Breast epithelium (tissue), 4 donors: ENCODE data around the gene COL4A4. TPM values are rescaled to one million over a fixed set of nuclear protein-coding genes. Genes with fewer than 3 reads are reported as not detected.

ENCODE experiments used
- DNase-seq, 2 donors: peaks; one replicate each; pipeline ENCODE4 v3.0.0-alpha.2; 2019; ENCODE audit warnings: low spot score in 2 of 2
- H3K27ac ChIP-seq, 2 donors: fragments of 200-600 bp; sonication (generic) in 1 of 2; one replicate each; pipeline ENCODE4 v1.5.1; 2016 to 2019; ENCODE audit warnings: mild to moderate bottlenecking in 1 of 2
- H3K27me3 ChIP-seq, 2 donors: fragments of 200-600 bp; sonication (generic) in 1 of 2; one replicate each; pipeline versions ENCODE4 v1.5.1 to v1.6.0; 2017 to 2019; ENCODE audit warnings: control low read depth in 1 of 2, mild to moderate bottlenecking in 1 of 2
- H3K36me3 ChIP-seq: fragments of 200-600 bp; one replicate; pipeline ENCODE4 v1.5.1; 2019
- H3K4me1 ChIP-seq, 2 donors: fragments of 200-600 bp; sonication (generic); one replicate each; pipeline ENCODE4 v1.5.1; 2016 to 2019; ENCODE audit warnings: control low read depth in 1 of 2
- H3K4me3 ChIP-seq, 3 donors: fragments of 200-600 bp; sonication (generic); 1 replicate in 2 of 3; 2 replicates in 1 of 3; pipeline ENCODE4 v1.5.1; 2016 to 2019; ENCODE audit warnings: mild to moderate bottlenecking in 3 of 3, moderate library complexity in 2 of 3
- H3K9me3 ChIP-seq, 2 donors: fragments of 200-600 bp; sonication (generic) in 1 of 2; one replicate each; pipeline ENCODE4 v1.5.1; 2016 to 2019; ENCODE audit warnings: control low read depth in 1 of 2
- CTCF ChIP-seq, 3 donors: fragments of 450-650 bp; IDR thresholded peaks; one replicate each; pipeline ENCODE4 v1.5.1; 2016 to 2017; ENCODE audit warnings: antibody characterized with exemption in 3 of 3, mild to moderate bottlenecking in 3 of 3, moderate library complexity in 3 of 3
- POLR2A ChIP-seq: fragments of 450-650 bp; IDR thresholded peaks from one replicate; pipeline ENCODE4 v1.6.1; 2016; ENCODE audit warnings: antibody characterized with exemption, mild to moderate bottlenecking, moderate library complexity
- POLR2AphosphoS5 ChIP-seq, 3 donors: sonication (generic); formaldehyde crosslinking; IDR thresholded peaks; one replicate each; pipeline ENCODE4 v1.6.1; 2017; ENCODE audit warnings: antibody characterized with exemption in 3 of 3
- intact Hi-C: fragments of 100-400 bp; cut with DNase I; formaldehyde crosslinking; loops from one replicate; pipeline ENCODE4 v1.15.1; 2023; ENCODE audit warnings: low total_unique reads
- total RNA-seq, 3 donors: library from RNA; depleted of rRNA; stranded (reverse); fragments of >200 nt; gene quantifications; one replicate each; pipeline ENCODE4 v1.1.0, GENCODE V29; 2016

Gene COL4A4
- total RNA-seq, 3 donors from 2014 or later: 1.2 to 3.8 (median 1.6) TPM

GRCh38 chr2:227201771-227202170 lies 37.8 kb upstream of the COL4A4 start:
- no peaks in the 10 kb centered on the region for H3K9me3 ChIP-seq
- DNase-seq: no peak
- no peaks in the 10 kb centered on the region for H3K27me3 ChIP-seq
- no peaks in the 10 kb centered on the region for H3K36me3 ChIP-seq
- H3K27ac ChIP-seq: no peak overlapping the region
- TF ChIP-seq POLR2AphosphoS5 (IDR thresholded peaks at IDR 0.05): no peak
- intact Hi-C loops: no loop called here
- no peaks in the 10 kb centered on the region for H3K4me1 ChIP-seq
- no peak overlapping the region for H3K4me3 ChIP-seq

GRCh38 chr2:227198866-227199265 lies 34.9 kb upstream of the COL4A4 start:
- TF ChIP-seq CTCF (IDR thresholded peaks at IDR 0.05) (no peak), POLR2AphosphoS5 (IDR thresholded peaks at IDR 0.05) (no peak), POLR2A (no peak)
- H3K36me3 ChIP-seq: no peaks in the 10 kb centered on the region
- no peaks in the 10 kb centered on the region for H3K4me1 ChIP-seq
- intact Hi-C loops: no loop called here
- H3K27ac ChIP-seq: no peak overlapping the region
- no peaks in the 10 kb centered on the region for H3K27me3 ChIP-seq
- H3K9me3 ChIP-seq: no peaks in the 10 kb centered on the region
- no peak overlapping the region for H3K4me3 ChIP-seq
- DNase-seq: no peak

GRCh38 chr2:227194219-227194618 lies 30.2 kb upstream of the COL4A4 start:
- H3K27me3 ChIP-seq: no peaks in the 10 kb centered on the region
- intact Hi-C loops: no loop called here
- no peaks in the 10 kb centered on the region for H3K4me1 ChIP-seq
- TF ChIP-seq POLR2AphosphoS5 (IDR thresholded peaks at IDR 0.05) (no peak), POLR2A (no peak)
- no peak for DNase-seq
- H3K9me3 ChIP-seq: no peaks in the 10 kb centered on the region
- H3K36me3 ChIP-seq: no peaks in the 10 kb centered on the region
- no peak overlapping the region for H3K27ac ChIP-seq
- no peak overlapping the region for H3K4me3 ChIP-seq

GRCh38 chr2:227192491-227192890 lies 28.5 kb upstream of the COL4A4 start:
- H3K27ac ChIP-seq: no peak overlapping the region
- no peak for TF ChIP-seq POLR2AphosphoS5 (IDR thresholded peaks at IDR 0.05)
- TF ChIP-seq POLR2A: no peak
- no peak for TF ChIP-seq CTCF (IDR thresholded peaks at IDR 0.05)
- no peaks in the 10 kb centered on the region for H3K27me3 ChIP-seq
- H3K36me3 ChIP-seq: no peaks in the 10 kb centered on the region
- no peaks in the 10 kb centered on the region for H3K9me3 ChIP-seq
- H3K4me3 ChIP-seq: no peak overlapping the region
- H3K4me1 ChIP-seq: no peaks in the 10 kb centered on the region
- intact Hi-C loops: no loop called here
- DNase-seq: no peak

- no peaks in the 10 kb centered on the region for H3K9me3 ChIP-seq
- no peak for DNase-seq
- intact Hi-C loops: no loop called here
- H3K4me1 ChIP-seq: no peaks in the 10 kb centered on the region
- H3K36me3 ChIP-seq: no peaks in the 10 kb centered on the region
- H3K4me3 ChIP-seq: no peak overlapping the region
- H3K27ac ChIP-seq: no peak overlapping the region
- H3K27me3 ChIP-seq: no peaks in the 10 kb centered on the region
- TF ChIP-seq POLR2A: no peak
These were observed 27.4 kb upstream of the COL4A4 start for GRCh38 chr2:227191367-227191766.

- Histone ChIP-seq H3K36me3 (no peaks in the 10 kb centered on the region), H3K4me3 (no peak overlapping the region), H3K27ac (no peak overlapping the region), H3K4me1 (no peaks in the 10 kb centered on the region), H3K27me3 (no peaks in the 10 kb centered on the region), H3K9me3 (no peaks in the 10 kb centered on the region)
- intact Hi-C loops: loop anchor here (5.0 kb wide), 1 partner anchor 741 kb away; no protein-coding TSS in a partner anchor
- no peak for TF ChIP-seq CTCF (IDR thresholded peaks at IDR 0.05)
- TF ChIP-seq POLR2A: no peak
- TF ChIP-seq POLR2AphosphoS5 (IDR thresholded peaks at IDR 0.05): no peak
- no peak for DNase-seq
These were observed 24.3 kb upstream of the COL4A4 start for GRCh38 chr2:227188292-227188691.

- Histone ChIP-seq H3K4me3 (no peak overlapping the region), H3K4me1 (no peaks in the 10 kb centered on the region), H3K27ac (no peak overlapping the region), H3K9me3 (no peaks in the 10 kb centered on the region), H3K36me3 (no peaks in the 10 kb centered on the region), H3K27me3 (no peaks in the 10 kb centered on the region)
- TF ChIP-seq POLR2AphosphoS5 (IDR thresholded peaks at IDR 0.05): no peak
- TF ChIP-seq POLR2A: no peak
- no peak for TF ChIP-seq CTCF (IDR thresholded peaks at IDR 0.05)
- DNase-seq: no peak
- intact Hi-C loops: loop anchor here (5.0 kb wide), 1 partner anchor 739 kb away; no protein-coding TSS in a partner anchor
These were observed 22.7 kb upstream of the COL4A4 start for GRCh38 chr2:227186751-227187150.
